Measurements from ENCODE around the gene CLECL1.

DNA sequence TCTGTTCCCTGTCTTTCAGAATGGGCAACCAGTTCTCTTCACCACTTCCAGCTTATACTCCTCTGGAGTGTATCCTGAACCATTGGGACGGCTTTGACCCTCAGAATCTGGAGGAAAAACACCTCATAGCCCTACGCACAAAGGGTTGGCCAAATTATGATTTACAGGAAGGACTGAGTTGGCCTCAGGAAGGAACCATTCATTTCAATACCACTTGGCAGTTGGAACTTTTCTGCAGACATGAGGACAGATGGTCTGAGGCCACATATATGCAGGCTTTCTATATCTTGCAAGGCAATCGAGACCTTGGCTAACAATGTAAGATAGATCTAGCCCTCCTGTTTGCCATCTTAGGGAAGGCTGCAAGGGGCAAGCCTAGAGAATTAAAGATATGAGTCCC lies 24.0 kb downstream of the CLECL1 start:
- TF ChIP-seq NFIC (IDR thresholded peaks at IDR 0.05) (no peak), SMARCA5 (IDR thresholded peaks at IDR 0.05) (no peak), POLR2AphosphoS5 (IDR thresholded peaks at IDR 0.05; ENCODE audit: control insufficient read depth, insufficient read depth, low read depth, low read length) (no peak), DPF2 (IDR thresholded peaks at IDR 0.05) (no peak), ZSCAN29 (IDR thresholded peaks at IDR 0.05) (no peak), GABPA (tag; conservative IDR thresholded peaks at IDR 0.05; ENCODE audit: low read depth) (no peak), ATF7 (IDR thresholded peaks at IDR 0.05) (no peak), SUPT5H (IDR thresholded peaks at IDR 0.05) (no peak), POLR2A (conservative IDR thresholded peaks at IDR 0.05) (no peak), JUND (IDR thresholded peaks at IDR 0.05; ENCODE audit: borderline replicate concordance, low read depth, low read length) (no peak), JUND (tag; IDR thresholded peaks at IDR 0.05; ENCODE audit: borderline replicate concordance, low read depth, low read length) (no peak), MEF2A (IDR thresholded peaks at IDR 0.05; ENCODE audit: control insufficient read depth, low read depth, low read length) (no peak)
- TF ChIP-seq, protein P1, sequence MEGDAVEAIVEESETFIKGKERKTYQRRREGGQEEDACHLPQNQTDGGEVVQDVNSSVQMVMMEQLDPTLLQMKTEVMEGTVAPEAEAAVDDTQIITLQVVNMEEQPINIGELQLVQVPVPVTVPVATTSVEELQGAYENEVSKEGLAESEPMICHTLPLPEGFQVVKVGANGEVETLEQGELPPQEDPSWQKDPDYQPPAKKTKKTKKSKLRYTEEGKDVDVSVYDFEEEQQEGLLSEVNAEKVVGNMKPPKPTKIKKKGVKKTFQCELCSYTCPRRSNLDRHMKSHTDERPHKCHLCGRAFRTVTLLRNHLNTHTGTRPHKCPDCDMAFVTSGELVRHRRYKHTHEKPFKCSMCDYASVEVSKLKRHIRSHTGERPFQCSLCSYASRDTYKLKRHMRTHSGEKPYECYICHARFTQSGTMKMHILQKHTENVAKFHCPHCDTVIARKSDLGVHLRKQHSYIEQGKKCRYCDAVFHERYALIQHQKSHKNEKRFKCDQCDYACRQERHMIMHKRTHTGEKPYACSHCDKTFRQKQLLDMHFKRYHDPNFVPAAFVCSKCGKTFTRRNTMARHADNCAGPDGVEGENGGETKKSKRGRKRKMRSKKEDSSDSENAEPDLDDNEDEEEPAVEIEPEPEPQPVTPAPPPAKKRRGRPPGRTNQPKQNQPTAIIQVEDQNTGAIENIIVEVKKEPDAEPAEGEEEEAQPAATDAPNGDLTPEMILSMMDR (IDR thresholded peaks at IDR 0.05 in 2 of 3, conservative IDR thresholded peaks at IDR 0.05 in 1 of 3; ENCODE audit: insufficient read depth in 2 of 3, low read depth in 1 of 3, low read length in 3 of 3): no peak
- TF ChIP-seq, protein P2, sequence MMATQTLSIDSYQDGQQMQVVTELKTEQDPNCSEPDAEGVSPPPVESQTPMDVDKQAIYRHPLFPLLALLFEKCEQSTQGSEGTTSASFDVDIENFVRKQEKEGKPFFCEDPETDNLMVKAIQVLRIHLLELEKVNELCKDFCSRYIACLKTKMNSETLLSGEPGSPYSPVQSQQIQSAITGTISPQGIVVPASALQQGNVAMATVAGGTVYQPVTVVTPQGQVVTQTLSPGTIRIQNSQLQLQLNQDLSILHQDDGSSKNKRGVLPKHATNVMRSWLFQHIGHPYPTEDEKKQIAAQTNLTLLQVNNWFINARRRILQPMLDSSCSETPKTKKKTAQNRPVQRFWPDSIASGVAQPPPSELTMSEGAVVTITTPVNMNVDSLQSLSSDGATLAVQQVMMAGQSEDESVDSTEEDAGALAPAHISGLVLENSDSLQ (IDR thresholded peaks at IDR 0.05): no peak
